MV-4-11 (cell line): ENCODE results near the gene ZNF524.
"Not testable (repeated sequence)": the region's sequence is repeated elsewhere in the genome, so short reads cannot be mapped to it uniquely, and the experiment has no call there.

Source experiments
- DNase-seq: peaks from one replicate; lab custom pipeline; 2025; lab: John Stamatoyannopoulos, UW

The ZNF524 gene, protein sequence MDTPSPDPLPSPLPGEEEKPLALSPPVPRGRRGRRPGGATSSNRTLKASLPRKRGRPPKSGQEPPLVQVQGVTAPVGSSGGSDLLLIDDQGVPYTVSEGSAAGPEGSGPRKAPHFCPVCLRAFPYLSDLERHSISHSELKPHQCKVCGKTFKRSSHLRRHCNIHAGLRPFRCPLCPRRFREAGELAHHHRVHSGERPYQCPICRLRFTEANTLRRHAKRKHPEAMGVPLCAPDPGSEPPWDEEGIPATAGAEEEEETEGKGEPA

GRCh38 chr19:55599842-55600661, at the start of gene ZNF524:
Gene ZNF524, plus strand, starts transcription at chr19:55600288. Its CDS starts 1,825 bp downstream, at chr19:55602113.
- DNase-seq = peak; percentile 95

DNA sequence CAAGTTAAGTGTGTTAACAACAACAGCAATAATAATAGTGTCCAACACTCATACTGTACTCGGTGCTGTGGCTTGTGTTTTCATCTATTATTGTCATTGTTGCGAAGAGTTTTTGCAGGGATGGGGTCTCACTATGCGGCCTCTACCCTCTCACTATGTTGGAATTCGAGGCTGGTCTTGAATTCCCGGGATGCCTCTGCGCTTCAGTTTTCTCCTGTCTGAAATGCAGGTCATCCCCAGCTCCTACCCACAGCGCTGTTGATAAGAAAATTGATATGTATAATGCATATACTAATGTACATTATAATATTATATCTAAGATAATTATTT, 49.8 kb upstream of the ZNF524 start:
- no peak for DNase-seq

- DNase-seq = no peak
Observed at GRCh38 chr19:55552206-55552605, 47.9 kb upstream of the ZNF524 start.

DNA sequence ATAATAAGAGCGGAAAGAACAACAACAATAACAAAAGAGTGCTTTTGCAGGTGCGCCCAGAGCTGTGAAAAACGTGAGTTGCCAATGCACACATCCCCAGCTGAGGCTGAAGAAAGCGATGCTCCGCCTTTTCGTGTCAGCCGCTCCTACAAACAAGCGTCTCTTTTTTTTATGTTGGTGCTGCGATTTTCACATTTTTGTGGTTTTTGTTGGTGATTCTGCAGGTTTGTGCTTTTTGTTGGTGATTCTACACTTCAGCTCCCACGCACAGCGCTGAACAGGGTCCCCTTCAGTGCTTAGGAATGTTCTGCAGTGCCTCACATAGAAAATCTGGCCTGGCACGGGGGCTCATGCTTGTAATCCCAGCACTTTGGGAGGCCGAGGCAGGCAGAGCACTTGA, 47.5 kb upstream of the ZNF524 start:
- DNase-seq = no peak

- no peak for DNase-seq
Observed at GRCh38 chr19:55553217-55554182, 46.6 kb upstream of the ZNF524 start.

- no peak for DNase-seq
Observed at GRCh38 chr19:55554302-55554701, 45.8 kb upstream of the ZNF524 start.

DNA sequence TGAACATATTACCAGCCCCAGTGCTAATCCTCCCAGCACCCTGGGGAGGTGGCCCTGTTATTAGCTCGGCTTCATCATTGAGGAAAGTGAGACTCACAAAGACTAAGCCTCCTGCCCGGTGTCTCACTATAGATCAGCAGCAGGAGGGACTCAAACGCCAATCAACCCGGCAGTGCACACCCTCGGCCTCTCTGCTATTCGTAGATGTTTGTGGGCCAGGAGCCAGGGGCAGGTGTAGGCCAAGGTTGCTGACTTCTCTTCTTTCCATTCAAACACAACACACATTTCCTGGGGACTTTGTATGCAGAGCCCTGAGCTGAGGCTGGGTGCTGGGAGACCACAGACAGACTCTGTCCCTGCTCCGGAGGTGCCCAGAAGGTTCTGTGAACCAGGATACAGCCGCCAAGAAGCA, 45.3 kb upstream of the ZNF524 start:
- no peak for DNase-seq

DNA sequence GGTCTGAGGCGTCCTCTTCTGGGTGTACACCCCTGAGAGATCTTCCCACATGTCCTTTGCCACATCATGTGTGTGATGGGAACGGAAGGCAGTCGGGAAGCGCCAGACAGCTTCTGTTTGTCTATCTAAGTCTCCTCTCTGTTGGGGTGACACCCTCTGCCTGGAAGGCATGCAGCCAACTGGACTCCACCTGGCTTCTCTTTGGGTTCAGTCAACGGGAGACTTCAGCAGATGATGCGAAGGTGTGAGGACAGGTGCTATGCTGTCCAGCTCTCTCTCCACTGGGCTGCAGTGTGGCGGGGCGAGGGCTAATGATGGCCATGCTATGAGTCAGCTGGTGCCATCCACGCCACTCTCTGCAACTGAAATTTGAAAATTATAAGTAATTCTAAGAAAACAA, 40.4 kb upstream of the ZNF524 start:
- DNase-seq = no peak

GRCh38 chr19:55563261-55563690, 36.8 kb upstream of the ZNF524 start:
- DNase-seq = no peak

GRCh38 chr19:55566823-55567222, 33.3 kb upstream of the ZNF524 start:
- no peak for DNase-seq

DNA sequence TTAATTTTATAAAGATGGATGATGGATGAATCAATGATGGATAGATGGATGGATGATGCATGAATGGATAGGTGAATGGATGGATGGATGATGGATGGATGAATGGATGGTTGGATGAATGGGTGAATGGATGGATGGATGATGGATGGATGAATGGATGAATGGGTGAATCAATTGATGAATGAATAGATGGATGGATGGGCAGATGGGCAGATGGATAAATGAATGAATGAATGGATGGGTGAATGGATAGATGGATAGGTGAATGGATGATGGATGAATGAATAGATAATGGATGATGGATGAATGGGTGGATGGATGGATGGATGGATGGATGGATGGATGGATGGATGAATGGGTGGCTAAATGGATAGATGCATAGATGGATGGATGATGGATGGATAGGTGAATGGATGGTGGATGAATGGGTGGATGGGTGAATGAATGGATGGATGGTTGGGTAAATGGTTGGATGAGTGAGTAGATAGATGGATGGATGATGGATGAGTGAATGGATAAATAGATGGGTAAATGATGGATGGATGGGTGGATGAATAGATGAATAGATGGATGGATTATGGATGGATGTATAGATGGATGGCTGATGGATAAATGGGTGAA, 32.3 kb upstream of the ZNF524 start:
- no peak for DNase-seq

- not testable (repeated sequence) for DNase-seq
Observed at GRCh38 chr19:55569477-55569876, 30.6 kb upstream of the ZNF524 start.

DNA sequence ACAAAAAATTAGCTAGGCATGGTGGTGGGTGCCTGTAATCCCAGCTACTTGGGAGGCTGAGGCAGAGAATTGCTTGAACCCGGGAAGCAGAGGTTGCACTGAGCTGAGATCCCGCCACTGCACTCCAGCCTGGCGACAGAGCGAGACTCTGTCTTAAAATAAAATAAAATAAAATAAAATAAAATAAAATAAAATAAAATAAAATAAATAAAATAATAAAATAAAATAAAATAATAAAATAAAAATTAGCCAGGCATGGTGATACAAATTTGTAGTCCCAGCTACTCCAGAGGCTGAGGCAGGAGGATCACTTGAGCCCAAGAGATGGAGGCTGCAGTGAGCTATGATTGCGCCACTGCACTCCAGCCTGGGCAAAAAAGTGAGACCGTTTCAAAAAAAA, 26.2 kb upstream of the ZNF524 start:
- not testable (repeated sequence) for DNase-seq

DNA sequence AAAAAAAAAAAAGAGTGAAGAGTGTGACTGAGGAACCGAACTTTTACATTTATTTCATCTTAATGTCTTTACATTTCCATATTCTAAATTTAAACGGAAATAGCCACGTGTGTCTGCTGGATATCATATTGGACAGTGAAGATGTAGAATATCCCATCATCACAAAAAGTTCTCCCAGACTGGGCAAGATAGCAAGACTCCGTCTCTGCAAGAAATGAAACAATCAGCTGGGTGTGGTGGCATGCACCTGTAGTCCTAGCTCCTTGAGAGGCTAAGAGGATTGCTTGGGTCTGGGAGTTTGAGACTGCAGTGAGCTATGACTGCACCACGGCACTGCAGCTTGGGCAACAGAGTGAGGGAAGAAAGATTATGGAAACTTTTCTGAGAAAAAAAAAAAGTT, 23.3 kb upstream of the ZNF524 start:
- DNase-seq = no peak

- DNase-seq = no peak
Observed at GRCh38 chr19:55578031-55578760, 21.9 kb upstream of the ZNF524 start.

DNA sequence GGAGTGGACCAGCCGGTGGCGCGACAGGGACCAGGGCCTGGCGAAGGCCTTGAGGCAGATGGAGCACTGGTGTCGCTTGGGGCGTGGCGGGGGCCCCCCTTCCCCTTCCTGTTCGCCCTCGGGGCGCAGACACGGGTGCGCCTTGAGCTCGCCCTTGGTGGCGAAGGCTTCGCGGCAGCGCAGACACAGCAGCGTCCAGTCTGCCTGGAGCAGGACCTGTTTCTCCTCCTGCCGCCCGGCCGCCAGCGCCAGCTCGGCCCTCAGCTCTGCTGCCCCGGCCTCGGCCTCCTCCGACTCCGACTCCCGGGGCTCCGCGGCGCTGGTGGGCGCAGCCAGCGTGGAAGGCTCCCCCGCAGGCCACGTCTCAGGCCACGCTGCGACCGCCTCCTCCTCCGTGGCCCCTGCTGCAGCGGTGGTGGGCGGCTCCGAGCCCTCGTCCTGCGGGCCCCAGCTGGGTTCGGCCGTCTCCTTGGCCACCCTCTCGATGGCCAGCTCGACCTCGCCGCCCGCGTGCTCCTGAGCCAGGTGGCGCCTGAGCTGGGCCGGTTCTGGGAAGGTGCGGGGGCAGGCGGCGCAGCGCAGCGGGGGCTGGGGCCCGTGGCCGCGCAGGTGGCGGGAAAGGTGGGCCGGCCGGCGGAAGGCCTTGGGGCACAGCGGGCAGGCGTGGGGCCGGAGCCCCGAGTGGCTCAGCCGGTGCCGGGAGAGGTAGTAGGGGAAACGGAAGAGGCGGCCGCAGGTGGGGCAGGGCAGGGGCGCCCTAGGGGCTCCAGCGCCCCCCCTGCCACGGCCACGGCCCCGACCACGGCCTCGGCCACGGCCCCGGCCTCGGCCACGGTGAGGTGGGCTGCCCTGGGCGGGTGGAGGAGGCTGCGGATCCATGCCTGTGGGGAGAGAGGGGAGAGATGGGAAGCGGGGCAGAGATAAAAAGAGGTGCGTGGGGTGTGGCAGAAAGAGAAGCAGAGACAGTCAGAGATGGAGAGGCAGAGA, 21.0 kb upstream of the ZNF524 start:
- no peak for DNase-seq

DNA sequence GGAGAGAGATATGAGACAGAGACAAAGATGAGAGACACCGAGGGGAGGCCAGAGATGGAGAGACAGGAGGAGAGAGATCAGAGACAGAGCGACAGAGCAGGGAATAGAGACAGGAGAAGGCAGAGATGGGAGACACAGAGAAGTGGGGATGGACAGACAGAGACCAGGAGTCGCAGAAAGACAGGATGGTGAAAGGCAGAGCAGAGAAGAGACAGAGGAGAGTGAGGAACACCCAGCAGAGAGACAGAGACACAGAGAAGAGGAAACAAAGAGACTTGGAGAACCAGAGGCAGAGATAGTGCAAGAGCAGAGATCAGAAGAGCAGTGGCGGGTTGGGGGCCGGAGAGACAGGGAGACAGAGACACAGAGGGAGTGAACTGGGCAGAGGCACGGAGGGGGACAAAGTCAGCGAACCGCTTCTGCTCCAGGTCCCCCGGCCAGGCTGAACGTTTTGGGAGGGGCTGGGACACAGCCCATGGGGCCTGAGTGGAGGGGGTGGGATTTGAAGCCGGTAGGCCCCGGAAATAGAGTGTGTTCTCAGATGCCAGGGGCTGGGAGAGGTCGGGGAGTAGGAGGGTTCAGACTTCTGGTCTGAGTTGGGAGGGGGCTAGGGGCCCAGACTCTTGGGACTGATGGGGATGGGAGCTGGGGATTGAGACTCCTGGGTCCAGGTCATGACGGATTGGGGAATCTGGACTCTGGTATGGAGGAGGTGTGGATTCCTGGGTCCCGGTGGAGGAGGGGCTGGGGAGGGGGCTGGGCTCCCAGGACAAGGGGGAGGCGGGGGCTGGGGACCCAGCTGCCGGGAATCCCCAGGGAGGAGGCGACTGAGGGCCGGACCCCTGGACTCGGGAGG, 20.1 kb upstream of the ZNF524 start:
- no peak for DNase-seq

DNA sequence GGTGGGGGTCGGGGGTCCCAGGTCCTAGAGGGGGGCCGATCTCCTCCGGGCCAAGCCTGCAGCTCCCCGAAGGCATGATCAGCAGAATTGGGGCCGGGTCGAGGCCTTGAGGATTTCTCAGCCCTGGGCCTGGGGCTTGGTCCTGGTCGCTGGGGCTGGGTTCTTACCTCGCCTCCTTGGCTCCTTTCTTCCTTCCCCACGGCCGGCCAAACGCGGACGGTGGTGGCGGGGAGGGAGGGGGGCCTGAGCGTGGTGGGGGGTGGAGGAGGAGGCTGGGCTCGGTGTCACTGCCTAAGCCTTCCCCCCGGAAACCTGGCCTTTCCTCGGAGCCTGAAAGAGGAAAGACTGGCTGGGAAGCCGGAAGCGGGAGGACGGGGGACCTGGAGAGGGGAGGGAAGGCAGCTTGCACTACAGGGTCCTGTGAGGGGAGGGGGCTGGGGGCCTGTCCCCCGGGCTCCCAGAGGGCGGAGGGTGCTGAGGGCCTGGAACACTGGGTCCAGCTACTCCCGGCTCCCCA, 19.4 kb upstream of the ZNF524 start, which contains the start of gene ZNF579:
Gene ZNF579, minus strand, starts transcription at position 221 of the 517 bp plus-strand sequence. CDS start 1,209 bp downstream, outside the sequence.
- peak; percentile 83 for DNase-seq
